Calu3 (cell line): ENCODE results near the gene PHF12. TPM values are rescaled to one million over a fixed set of nuclear protein-coding genes. Genes with fewer than 3 reads are reported as not detected.

ENCODE experiments used
- BruUV-seq: library from RNA; stranded (reverse); fragments of 400-500 nt; replicated peaks from 2 replicates; lab custom pipeline; 2021; lab: Mats Ljungman, UMichigan
- CTCF ChIA-PET: fragments of 300-600 bp; sonication (Branson Sonifier 250); formaldehyde crosslinking; loops from one replicate; lab custom pipeline; 2022; ENCODE audit warnings: antibody characterized with exemption; lab: Charles Lee
- DNase-seq: peaks from one replicate; pipeline ENCODE4 v3.0.0; 2022
- H3K27ac Mint-ChIP-seq: one replicate; pipeline ENCODE4 v1.8.0; 2022; ENCODE audit warnings: mixed read lengths; ENCODE audit not compliant: unreplicated experiment
- H3K27me3 Mint-ChIP-seq: one replicate; pipeline ENCODE4 v1.8.0; 2022; ENCODE audit warnings: mixed read lengths; ENCODE audit not compliant: unreplicated experiment
- H3K36me3 Mint-ChIP-seq: one replicate; pipeline ENCODE4 v1.8.0; 2022; ENCODE audit warnings: mild to moderate bottlenecking, moderate library complexity, mixed read lengths; ENCODE audit not compliant: insufficient read depth, unreplicated experiment
- H3K4me1 Mint-ChIP-seq: one replicate; pipeline ENCODE4 v1.8.0; 2022; ENCODE audit warnings: mild to moderate bottlenecking, low read depth, mixed read lengths; ENCODE audit not compliant: unreplicated experiment
- H3K4me3 Mint-ChIP-seq: one replicate; pipeline ENCODE4 v1.8.0; 2022; ENCODE audit warnings: mild to moderate bottlenecking, low read depth, moderate library complexity, mixed read lengths; ENCODE audit not compliant: unreplicated experiment
- H3K9me3 Mint-ChIP-seq: one replicate; pipeline ENCODE4 v1.8.0; 2022; ENCODE audit warnings: low read depth, mixed read lengths; ENCODE audit not compliant: unreplicated experiment
- CTCF ChIP-seq: fragments of 200-600 bp; IDR thresholded peaks from one replicate; pipeline ENCODE4 v1.8.0; 2022; ENCODE audit warnings: antibody characterized with exemption; ENCODE audit not compliant: unreplicated experiment
- intact Hi-C: fragments of 100-400 bp; cut with micrococcal nuclease; formaldehyde crosslinking; loops from one replicate; pipeline ENCODE4 v1.10.0; 2022; ENCODE audit not compliant: unreplicated experiment
- total RNA-seq: library from RNA; stranded (reverse); gene quantifications from 2 replicates; pipeline ENCODE4 v1.2.3, GENCODE V29; 2022

Gene PHF12
- total RNA-seq, 1 experiment from 2014 or later = 54.0 TPM

GRCh38 chr17:28977659-28978355, 26.5 kb upstream of the PHF12 start:
- no peak for TF ChIP-seq CTCF
- no peak overlapping the region for H3K27ac Mint-ChIP-seq
- BruUV-seq = no TSS peak
- H3K9me3 Mint-ChIP-seq = no peaks in the 10 kb centered on the region
- intact Hi-C loops = no loop called here
- CTCF ChIA-PET = no interaction called here
- H3K4me3 Mint-ChIP-seq = no peak overlapping the region
- no peaks in the 10 kb centered on the region for H3K4me1 Mint-ChIP-seq
- peaks cover 69% of the 10 kb centered on the region for H3K27me3 Mint-ChIP-seq
- DNase-seq = no peak
- no peaks in the 10 kb centered on the region for H3K36me3 Mint-ChIP-seq

GRCh38 chr17:28975646-28976045, 24.3 kb upstream of the PHF12 start:
- intact Hi-C loops = no loop called here
- CTCF ChIA-PET = no interaction called here
- no peaks in the 10 kb centered on the region for H3K36me3 Mint-ChIP-seq
- H3K27ac Mint-ChIP-seq = no peak overlapping the region
- no peak overlapping the region for H3K4me3 Mint-ChIP-seq
- BruUV-seq = no TSS peak
- TF ChIP-seq CTCF = no peak
- H3K9me3 Mint-ChIP-seq = no peaks in the 10 kb centered on the region
- no peak for DNase-seq
- H3K27me3 Mint-ChIP-seq = peaks cover 88% of the 10 kb centered on the region
- H3K4me1 Mint-ChIP-seq = no peaks in the 10 kb centered on the region

GRCh38 chr17:28975031-28975430, 23.7 kb upstream of the PHF12 start:
- Mint-ChIP-seq H3K4me3 (no peak overlapping the region), H3K4me1 (no peaks in the 10 kb centered on the region), H3K9me3 (no peaks in the 10 kb centered on the region), H3K27me3 (peaks cover 88% of the 10 kb centered on the region), H3K36me3 (no peaks in the 10 kb centered on the region), H3K27ac (no peak overlapping the region)
- DNase-seq = no peak
- CTCF ChIA-PET = no interaction called here
- intact Hi-C loops = no loop called here
- BruUV-seq = no TSS peak
- no peak for TF ChIP-seq CTCF

GRCh38 chr17:28974451-28974850, 23.1 kb upstream of the PHF12 start:
- Mint-ChIP-seq H3K9me3 (no peaks in the 10 kb centered on the region), H3K27ac (no peak overlapping the region), H3K36me3 (no peaks in the 10 kb centered on the region), H3K27me3 (peaks cover 88% of the 10 kb centered on the region), H3K4me3 (no peak overlapping the region), H3K4me1 (no peaks in the 10 kb centered on the region)
- BruUV-seq = no TSS peak
- no peak for TF ChIP-seq CTCF
- CTCF ChIA-PET = interaction anchor here (1.2 kb wide), 1 partner anchor 143 kb away, joined by 5 read pairs; no protein-coding TSS in a partner anchor
- DNase-seq = no peak
- intact Hi-C loops = no loop called here
